GM23338 (cell line): ENCODE data around the gene CCNI.

Source experiments
- CREB1 ChIP-seq: fragments of 250-450 bp; sonication (Bioruptor Pico); IDR thresholded peaks from 2 replicates; pipeline ENCODE4 v1.5.0; 2020; ENCODE audit warnings: low read depth, mild to moderate bottlenecking, moderate library complexity
- EZH2 ChIP-seq: fragments of 200-600 bp; sonication (generic); IDR thresholded peaks from one replicate; pipeline ENCODE4 v1.8.0; 2017; ENCODE audit warnings: antibody characterized with exemption, mild to moderate bottlenecking, low read depth; ENCODE audit not compliant: unreplicated experiment
- EZH2phosphoT487 ChIP-seq: fragments of 200-600 bp; sonication (generic); IDR thresholded peaks from one replicate; pipeline ENCODE4 v1.8.1; 2018; ENCODE audit warnings: antibody characterized with exemption; ENCODE audit not compliant: unreplicated experiment
- JUNB ChIP-seq: IDR thresholded peaks from one replicate; pipeline ENCODE4 v1.6.1; 2016; ENCODE audit warnings: antibody characterized with exemption; ENCODE audit not compliant: unreplicated experiment
- NANOG ChIP-seq: IDR thresholded peaks from 2 replicates; pipeline ENCODE4 v1.6.1; 2016; ENCODE audit warnings: antibody characterized with exemption, borderline replicate concordance
- POLR2AphosphoS5 ChIP-seq: IDR thresholded peaks from 2 replicates; pipeline ENCODE4 v1.6.1; 2016; ENCODE audit warnings: antibody characterized with exemption, low read depth
- STAT1 ChIP-seq: IDR thresholded peaks from one replicate; pipeline ENCODE4 v1.6.1; 2016; ENCODE audit warnings: antibody characterized with exemption; ENCODE audit not compliant: unreplicated experiment
- ZNF114 ChIP-seq: fragments of 250-450 bp; sonication (Bioruptor Pico); IDR thresholded peaks from 2 replicates; pipeline ENCODE4 v1.5.0; 2020; ENCODE audit warnings: mild to moderate bottlenecking, moderate library complexity
- ZNF331 ChIP-seq: fragments of 250-450 bp; sonication (Bioruptor Pico); IDR thresholded peaks from 2 replicates; pipeline ENCODE4 v1.5.0; 2020; ENCODE audit warnings: low read depth, mild to moderate bottlenecking, moderate library complexity
- TF ChIP-seq, protein P1 (sequence below), 2 experiments: fragments of 200-600 bp in 1 of 2; sonication (generic) in 1 of 2; conservative IDR thresholded peaks; 2 replicates each; pipeline versions ENCODE4 v1.5.1 to v1.6.1; 2016 to 2017; ENCODE audit warnings: antibody characterized with exemption in 2 of 2, low read depth in 2 of 2, mild to moderate bottlenecking in 2 of 2, moderate library complexity in 1 of 2
- TF ChIP-seq, protein P2 (sequence below): IDR thresholded peaks from 2 replicates; pipeline ENCODE4 v1.6.1; 2016; ENCODE audit warnings: antibody characterized with exemption
- TF ChIP-seq, protein P3 (sequence below): IDR thresholded peaks from one replicate; pipeline ENCODE4 v1.6.1; 2018; ENCODE audit warnings: antibody characterized with exemption; ENCODE audit not compliant: unreplicated experiment
- TF ChIP-seq, protein P4 (sequence below): fragments of 250-450 bp; sonication (Bioruptor Pico); IDR thresholded peaks from 2 replicates; pipeline ENCODE4 v1.5.0; 2020; ENCODE audit warnings: mild to moderate bottlenecking, moderate library complexity

DNA sequence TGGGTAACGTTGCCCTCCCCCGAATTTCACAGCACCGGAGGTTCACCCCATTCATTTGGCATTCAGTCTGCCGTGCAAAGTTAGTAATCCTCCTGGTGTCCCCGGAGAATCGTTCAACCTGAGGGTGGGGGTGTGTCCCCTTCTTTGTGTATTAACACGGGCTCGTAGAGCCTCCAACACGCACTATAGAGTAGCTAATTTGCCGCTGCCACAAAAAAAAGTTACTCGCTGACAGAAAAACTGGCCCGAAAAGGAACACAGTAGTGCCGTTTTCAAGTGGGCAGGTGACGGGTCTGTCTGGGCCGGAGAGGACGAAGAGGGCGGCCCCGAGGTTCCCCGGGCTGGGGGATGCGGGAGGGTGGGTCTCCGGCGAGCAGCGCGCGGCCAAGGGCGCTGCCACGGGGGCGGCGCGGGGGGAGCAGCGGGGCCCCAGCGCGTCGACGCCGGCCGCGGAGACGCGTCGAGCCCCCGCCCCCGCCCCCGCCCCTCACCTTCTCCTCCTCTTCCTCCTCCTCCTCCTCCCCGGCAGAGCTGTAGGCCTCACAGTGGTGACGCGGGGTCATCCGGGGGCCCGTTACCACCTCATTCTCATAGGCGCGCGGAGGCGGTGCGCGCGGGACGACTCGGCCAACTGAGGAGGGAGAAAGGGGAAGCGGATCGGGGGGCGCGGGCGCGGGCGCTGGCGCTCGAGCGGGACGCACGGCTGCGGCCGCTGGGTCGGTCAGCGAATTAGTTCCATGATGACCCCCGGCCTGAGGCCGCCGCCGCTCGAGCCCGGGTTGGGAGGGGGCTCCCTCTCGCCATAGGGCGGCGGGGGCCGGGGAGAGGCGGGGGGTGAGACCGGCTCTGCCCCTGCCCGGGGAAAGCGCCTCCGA lies 571 bp downstream of the CCNI start:
- TF ChIP-seq, protein P1, sequence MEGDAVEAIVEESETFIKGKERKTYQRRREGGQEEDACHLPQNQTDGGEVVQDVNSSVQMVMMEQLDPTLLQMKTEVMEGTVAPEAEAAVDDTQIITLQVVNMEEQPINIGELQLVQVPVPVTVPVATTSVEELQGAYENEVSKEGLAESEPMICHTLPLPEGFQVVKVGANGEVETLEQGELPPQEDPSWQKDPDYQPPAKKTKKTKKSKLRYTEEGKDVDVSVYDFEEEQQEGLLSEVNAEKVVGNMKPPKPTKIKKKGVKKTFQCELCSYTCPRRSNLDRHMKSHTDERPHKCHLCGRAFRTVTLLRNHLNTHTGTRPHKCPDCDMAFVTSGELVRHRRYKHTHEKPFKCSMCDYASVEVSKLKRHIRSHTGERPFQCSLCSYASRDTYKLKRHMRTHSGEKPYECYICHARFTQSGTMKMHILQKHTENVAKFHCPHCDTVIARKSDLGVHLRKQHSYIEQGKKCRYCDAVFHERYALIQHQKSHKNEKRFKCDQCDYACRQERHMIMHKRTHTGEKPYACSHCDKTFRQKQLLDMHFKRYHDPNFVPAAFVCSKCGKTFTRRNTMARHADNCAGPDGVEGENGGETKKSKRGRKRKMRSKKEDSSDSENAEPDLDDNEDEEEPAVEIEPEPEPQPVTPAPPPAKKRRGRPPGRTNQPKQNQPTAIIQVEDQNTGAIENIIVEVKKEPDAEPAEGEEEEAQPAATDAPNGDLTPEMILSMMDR (conservative IDR thresholded peaks at IDR 0.05; ENCODE audit: low read depth in 2 of 2): no peak
- TF ChIP-seq EZH2 (no peak), STAT1 (no peak), EZH2phosphoT487 (no peak), JUNB (no peak), POLR2AphosphoS5 (no peak), CREB1 (no peak; the same call in 1 of the 2 replicates), ZNF114 (CRISPR knock-in tag) (no peak), ZNF331 (CRISPR knock-in tag) (no peak), NANOG (no peak)
- TF ChIP-seq, protein P2, sequence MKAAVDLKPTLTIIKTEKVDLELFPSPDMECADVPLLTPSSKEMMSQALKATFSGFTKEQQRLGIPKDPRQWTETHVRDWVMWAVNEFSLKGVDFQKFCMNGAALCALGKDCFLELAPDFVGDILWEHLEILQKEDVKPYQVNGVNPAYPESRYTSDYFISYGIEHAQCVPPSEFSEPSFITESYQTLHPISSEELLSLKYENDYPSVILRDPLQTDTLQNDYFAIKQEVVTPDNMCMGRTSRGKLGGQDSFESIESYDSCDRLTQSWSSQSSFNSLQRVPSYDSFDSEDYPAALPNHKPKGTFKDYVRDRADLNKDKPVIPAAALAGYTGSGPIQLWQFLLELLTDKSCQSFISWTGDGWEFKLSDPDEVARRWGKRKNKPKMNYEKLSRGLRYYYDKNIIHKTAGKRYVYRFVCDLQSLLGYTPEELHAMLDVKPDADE: no peak
- TF ChIP-seq, protein P3, sequence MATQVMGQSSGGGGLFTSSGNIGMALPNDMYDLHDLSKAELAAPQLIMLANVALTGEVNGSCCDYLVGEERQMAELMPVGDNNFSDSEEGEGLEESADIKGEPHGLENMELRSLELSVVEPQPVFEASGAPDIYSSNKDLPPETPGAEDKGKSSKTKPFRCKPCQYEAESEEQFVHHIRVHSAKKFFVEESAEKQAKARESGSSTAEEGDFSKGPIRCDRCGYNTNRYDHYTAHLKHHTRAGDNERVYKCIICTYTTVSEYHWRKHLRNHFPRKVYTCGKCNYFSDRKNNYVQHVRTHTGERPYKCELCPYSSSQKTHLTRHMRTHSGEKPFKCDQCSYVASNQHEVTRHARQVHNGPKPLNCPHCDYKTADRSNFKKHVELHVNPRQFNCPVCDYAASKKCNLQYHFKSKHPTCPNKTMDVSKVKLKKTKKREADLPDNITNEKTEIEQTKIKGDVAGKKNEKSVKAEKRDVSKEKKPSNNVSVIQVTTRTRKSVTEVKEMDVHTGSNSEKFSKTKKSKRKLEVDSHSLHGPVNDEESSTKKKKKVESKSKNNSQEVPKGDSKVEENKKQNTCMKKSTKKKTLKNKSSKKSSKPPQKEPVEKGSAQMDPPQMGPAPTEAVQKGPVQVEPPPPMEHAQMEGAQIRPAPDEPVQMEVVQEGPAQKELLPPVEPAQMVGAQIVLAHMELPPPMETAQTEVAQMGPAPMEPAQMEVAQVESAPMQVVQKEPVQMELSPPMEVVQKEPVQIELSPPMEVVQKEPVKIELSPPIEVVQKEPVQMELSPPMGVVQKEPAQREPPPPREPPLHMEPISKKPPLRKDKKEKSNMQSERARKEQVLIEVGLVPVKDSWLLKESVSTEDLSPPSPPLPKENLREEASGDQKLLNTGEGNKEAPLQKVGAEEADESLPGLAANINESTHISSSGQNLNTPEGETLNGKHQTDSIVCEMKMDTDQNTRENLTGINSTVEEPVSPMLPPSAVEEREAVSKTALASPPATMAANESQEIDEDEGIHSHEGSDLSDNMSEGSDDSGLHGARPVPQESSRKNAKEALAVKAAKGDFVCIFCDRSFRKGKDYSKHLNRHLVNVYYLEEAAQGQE: no peak
- TF ChIP-seq, protein P4, sequence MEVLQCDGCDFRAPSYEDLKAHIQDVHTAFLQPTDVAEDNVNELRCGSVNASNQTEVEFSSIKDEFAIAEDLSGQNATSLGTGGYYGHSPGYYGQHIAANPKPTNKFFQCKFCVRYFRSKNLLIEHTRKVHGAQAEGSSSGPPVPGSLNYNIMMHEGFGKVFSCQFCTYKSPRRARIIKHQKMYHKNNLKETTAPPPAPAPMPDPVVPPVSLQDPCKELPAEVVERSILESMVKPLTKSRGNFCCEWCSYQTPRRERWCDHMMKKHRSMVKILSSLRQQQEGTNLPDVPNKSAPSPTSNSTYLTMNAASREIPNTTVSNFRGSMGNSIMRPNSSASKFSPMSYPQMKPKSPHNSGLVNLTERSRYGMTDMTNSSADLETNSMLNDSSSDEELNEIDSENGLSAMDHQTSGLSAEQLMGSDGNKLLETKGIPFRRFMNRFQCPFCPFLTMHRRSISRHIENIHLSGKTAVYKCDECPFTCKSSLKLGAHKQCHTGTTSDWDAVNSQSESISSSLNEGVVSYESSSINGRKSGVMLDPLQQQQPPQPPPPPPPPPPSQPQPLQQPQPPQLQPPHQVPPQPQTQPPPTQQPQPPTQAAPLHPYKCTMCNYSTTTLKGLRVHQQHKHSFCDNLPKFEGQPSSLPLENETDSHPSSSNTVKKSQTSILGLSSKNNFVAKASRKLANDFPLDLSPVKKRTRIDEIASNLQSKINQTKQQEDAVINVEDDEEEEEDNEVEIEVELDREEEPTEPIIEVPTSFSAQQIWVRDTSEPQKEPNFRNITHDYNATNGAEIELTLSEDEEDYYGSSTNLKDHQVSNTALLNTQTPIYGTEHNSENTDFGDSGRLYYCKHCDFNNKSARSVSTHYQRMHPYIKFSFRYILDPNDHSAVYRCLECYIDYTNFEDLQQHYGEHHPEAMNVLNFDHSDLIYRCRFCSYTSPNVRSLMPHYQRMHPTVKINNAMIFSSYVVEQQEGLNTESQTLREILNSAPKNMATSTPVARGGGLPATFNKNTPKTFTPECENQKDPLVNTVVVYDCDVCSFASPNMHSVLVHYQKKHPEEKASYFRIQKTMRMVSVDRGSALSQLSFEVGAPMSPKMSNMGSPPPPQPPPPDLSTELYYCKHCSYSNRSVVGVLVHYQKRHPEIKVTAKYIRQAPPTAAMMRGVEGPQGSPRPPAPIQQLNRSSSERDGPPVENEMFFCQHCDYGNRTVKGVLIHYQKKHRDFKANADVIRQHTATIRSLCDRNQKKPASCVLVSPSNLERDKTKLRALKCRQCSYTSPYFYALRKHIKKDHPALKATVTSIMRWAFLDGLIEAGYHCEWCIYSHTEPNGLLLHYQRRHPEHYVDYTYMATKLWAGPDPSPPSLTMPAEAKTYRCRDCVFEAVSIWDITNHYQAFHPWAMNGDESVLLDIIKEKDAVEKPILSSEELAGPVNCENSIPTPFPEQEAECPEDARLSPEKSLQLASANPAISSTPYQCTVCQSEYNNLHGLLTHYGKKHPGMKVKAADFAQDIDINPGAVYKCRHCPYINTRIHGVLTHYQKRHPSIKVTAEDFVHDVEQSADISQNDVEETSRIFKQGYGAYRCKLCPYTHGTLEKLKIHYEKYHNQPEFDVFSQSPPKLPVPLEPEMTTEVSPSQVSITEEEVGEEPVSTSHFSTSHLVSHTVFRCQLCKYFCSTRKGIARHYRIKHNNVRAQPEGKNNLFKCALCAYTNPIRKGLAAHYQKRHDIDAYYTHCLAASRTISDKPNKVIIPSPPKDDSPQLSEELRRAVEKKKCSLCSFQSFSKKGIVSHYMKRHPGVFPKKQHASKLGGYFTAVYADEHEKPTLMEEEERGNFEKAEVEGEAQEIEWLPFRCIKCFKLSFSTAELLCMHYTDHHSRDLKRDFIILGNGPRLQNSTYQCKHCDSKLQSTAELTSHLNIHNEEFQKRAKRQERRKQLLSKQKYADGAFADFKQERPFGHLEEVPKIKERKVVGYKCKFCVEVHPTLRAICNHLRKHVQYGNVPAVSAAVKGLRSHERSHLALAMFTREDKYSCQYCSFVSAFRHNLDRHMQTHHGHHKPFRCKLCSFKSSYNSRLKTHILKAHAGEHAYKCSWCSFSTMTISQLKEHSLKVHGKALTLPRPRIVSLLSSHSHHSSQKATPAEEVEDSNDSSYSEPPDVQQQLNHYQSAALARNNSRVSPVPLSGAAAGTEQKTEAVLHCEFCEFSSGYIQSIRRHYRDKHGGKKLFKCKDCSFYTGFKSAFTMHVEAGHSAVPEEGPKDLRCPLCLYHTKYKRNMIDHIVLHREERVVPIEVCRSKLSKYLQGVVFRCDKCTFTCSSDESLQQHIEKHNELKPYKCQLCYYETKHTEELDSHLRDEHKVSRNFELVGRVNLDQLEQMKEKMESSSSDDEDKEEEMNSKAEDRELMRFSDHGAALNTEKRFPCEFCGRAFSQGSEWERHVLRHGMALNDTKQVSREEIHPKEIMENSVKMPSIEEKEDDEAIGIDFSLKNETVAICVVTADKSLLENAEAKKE: no peak
